Left lung (tissue), 10 donors: ENCODE measurements around the gene TTC31. TPM values are rescaled to one million over a fixed set of nuclear protein-coding genes. Genes with fewer than 3 reads are reported as not detected.

Experiments
- ATAC-seq: fragments of 200-7000 bp; cut with Tn5 transposase; one replicate; pipeline ENCODE4 v1.9.1; 2020; ENCODE audit warnings: moderate library complexity
- DNase-seq, 4 donors: peaks; one replicate each; pipeline ENCODE4 v3.0.0-alpha.2; 2013 to 2020
- H3K27ac ChIP-seq, 2 donors: fragments of 200-600 bp; sonication (generic) in 1 of 2; one replicate each; pipeline versions ENCODE4 v1.5.0 to v1.8.0; 2020 to 2021
- H3K27me3 ChIP-seq, 2 donors: fragments of 200-600 bp; sonication (generic) in 1 of 2; one replicate each; pipeline versions ENCODE4 v1.5.0 to v1.8.0; 2020 to 2021
- H3K36me3 ChIP-seq, 2 donors: fragments of 200-600 bp; sonication (generic) in 1 of 2; one replicate each; pipeline versions ENCODE4 v1.5.0 to v1.8.0; 2020 to 2021
- H3K4me1 ChIP-seq, 2 donors: fragments of 200-600 bp; one replicate each; pipeline ENCODE4 v1.8.0; 2021
- H3K4me3 ChIP-seq, 2 donors: fragments of 200-600 bp; sonication (generic) in 1 of 2; one replicate each; pipeline versions ENCODE4 v1.5.0 to v1.8.0; 2020 to 2021; ENCODE audit warnings: mild to moderate bottlenecking in 1 of 2
- H3K9me3 ChIP-seq, 2 donors: fragments of 200-600 bp; sonication (generic) in 1 of 2; one replicate each; pipeline versions ENCODE4 v1.5.0 to v1.8.0; 2020 to 2021
- intact Hi-C, 2 donors: fragments of 100-400 bp; cut with DNase I; formaldehyde crosslinking; loops; one replicate each; pipeline versions ENCODE4 v1.11.2 to v1.14.2; 2022
- polyA plus RNA-seq, 6 donors: library from polyadenylated mRNA; unstranded; fragments of 120-200 nt; gene quantifications; one replicate each; pipeline ENCODE4 v1.2.1, GENCODE V29; 2013; ENCODE audit not compliant: insufficient read length in 6 of 6
- total RNA-seq, 2 donors: library from RNA; stranded (reverse); fragmentation: NEBNext Ultra II Directional; extraction: Animal tissue kit (Norgen Biotek cat#: 25700); gene quantifications; one replicate each; pipeline ENCODE4 v1.2.1, GENCODE V29; 2021
- TF ChIP-seq, protein P1 (sequence below), 2 donors: fragments of 200-600 bp; sonication (generic) in 1 of 2; IDR thresholded peaks; one replicate each; pipeline versions ENCODE4 v1.5.0 to v1.8.0; 2021; ENCODE audit warnings: antibody characterized with exemption in 2 of 2
- donor health status: DM: no; HTN: yes; CAD: no.
- donor health status: DM: no; HTN: no; CAD: no.

TTC31 gene
- total and polyA plus RNA-seq, 8 donors = 22.1 to 38.4 (median 33.5) TPM

DNA sequence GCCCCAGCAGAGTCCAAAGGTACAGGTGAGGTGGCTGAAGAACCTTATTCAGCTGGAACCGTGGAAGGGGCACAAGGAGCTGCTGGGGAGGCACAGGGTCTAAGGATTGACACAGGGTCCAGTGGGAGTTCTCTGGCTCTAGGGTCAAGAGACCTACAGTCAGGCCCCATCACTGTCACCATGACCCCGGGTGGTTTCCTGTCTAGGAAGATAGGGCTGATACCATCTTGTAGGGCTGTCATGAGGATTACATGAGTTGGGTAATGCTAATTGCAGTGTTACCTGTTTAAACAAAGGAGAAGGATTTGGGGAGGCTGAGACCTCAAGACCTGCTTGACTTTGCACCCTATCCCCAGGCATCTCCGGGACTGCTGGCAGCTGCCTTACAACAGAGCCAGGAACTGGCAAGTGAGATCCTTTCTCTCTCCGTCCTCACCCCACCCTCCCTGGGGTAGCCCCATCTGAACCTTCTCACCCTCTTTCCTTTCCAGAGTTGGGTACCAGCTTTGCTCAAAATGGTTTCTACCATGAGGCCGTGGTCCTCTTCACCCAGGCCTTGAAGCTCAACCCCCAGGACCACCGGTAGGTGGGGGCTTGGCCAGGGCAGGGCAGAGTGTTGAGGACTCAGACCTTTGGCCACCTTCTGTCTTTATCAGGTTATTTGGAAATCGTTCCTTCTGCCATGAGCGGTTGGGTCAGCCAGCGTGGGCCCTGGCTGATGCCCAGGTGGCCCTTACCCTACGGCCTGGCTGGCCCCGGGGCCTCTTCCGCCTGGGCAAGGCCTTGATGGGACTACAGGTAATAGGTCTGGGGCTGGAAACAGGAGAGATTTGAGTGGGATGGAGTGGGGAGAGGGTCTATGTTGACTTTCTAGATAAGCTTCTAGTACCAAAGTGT is 9.0 kb downstream of the TTC31 start:
- Histone ChIP-seq H3K9me3 (no peaks in the 10 kb centered on the region), H3K27ac (no peak overlapping the region), H3K4me3 (no peak overlapping the region), H3K27me3 (peaks cover 0 to 4% of the 10 kb centered on the region in 2 donors), H3K4me1 (no peaks in the 10 kb centered on the region), H3K36me3 (peaks cover 0 to 77% of the 10 kb centered on the region in 2 donors)
- no peak for ATAC-seq
- TF ChIP-seq, protein P1, sequence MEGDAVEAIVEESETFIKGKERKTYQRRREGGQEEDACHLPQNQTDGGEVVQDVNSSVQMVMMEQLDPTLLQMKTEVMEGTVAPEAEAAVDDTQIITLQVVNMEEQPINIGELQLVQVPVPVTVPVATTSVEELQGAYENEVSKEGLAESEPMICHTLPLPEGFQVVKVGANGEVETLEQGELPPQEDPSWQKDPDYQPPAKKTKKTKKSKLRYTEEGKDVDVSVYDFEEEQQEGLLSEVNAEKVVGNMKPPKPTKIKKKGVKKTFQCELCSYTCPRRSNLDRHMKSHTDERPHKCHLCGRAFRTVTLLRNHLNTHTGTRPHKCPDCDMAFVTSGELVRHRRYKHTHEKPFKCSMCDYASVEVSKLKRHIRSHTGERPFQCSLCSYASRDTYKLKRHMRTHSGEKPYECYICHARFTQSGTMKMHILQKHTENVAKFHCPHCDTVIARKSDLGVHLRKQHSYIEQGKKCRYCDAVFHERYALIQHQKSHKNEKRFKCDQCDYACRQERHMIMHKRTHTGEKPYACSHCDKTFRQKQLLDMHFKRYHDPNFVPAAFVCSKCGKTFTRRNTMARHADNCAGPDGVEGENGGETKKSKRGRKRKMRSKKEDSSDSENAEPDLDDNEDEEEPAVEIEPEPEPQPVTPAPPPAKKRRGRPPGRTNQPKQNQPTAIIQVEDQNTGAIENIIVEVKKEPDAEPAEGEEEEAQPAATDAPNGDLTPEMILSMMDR (IDR thresholded peaks at IDR 0.05) = no peak
- DNase-seq = peak in 1 of 4 donors; percentile 38
- intact Hi-C loops = no loop called here

DNA sequence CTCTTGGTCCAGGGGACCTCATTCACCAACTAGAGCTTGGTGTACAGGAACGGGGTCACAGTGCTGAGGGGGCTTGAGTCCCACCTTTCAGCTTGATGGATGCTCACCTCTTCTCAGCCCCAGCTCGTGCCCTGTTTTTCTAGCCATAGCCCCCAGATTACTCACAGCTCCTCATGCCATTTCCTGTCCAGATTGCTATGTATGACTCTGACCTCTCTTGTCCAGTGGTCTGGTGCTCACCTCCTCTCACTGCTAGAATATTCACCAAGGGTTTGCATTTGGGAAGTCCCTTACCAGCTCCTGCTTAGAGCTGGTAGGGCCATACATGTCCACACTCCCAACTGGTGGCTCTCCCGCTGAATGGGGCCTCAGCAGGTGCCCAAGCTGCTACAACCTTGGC is 10.7 kb downstream of the TTC31 start:
- Histone ChIP-seq H3K9me3 (no peaks in the 10 kb centered on the region), H3K27me3 (peaks cover 14 to 20% of the 10 kb centered on the region in 2 donors), H3K4me1 (peaks cover 11 to 13% of the 10 kb centered on the region in 2 donors), H3K4me3 (no peak overlapping the region), H3K27ac (no peak overlapping the region), H3K36me3 (peaks cover 0 to 60% of the 10 kb centered on the region in 2 donors)
- intact Hi-C loops = no loop called here
- TF ChIP-seq, protein P1 (IDR thresholded peaks at IDR 0.05) = no peak
- DNase-seq (peak in 1 of 4 donors; percentile 8), ATAC-seq (no peak)

DNA sequence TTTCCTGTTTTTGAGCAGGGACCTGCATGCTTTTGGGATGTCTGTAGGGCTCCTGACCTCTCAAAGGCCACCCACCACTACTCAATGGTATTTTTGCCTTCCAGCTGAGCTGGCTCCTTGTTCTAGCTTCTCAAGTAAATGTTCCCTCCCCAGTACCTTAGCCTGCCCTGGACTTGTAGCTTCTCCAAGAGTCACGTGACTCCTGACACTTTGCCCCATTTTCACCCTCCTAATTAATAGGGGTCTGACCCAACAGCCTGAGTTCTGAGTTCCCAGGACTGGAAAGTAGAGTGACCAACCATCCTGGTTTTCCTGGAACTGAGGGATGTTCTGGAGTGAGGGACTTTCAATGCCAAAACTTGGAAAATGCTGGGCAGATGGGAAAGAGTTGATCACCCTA is 12.6 kb downstream of the TTC31 start:
- Histone ChIP-seq H3K36me3 (peaks cover 0 to 42% of the 10 kb centered on the region in 2 donors), H3K4me1 (peaks cover 21 to 26% of the 10 kb centered on the region in 2 donors), H3K27me3 (peaks cover 30 to 39% of the 10 kb centered on the region in 2 donors), H3K9me3 (no peaks in the 10 kb centered on the region), H3K4me3 (no peak overlapping the region), H3K27ac (no peak overlapping the region)
- DNase-seq (no peak), ATAC-seq (no peak)
- intact Hi-C loops = no loop called here
- TF ChIP-seq, protein P1 (IDR thresholded peaks at IDR 0.05) = no peak

DNA sequence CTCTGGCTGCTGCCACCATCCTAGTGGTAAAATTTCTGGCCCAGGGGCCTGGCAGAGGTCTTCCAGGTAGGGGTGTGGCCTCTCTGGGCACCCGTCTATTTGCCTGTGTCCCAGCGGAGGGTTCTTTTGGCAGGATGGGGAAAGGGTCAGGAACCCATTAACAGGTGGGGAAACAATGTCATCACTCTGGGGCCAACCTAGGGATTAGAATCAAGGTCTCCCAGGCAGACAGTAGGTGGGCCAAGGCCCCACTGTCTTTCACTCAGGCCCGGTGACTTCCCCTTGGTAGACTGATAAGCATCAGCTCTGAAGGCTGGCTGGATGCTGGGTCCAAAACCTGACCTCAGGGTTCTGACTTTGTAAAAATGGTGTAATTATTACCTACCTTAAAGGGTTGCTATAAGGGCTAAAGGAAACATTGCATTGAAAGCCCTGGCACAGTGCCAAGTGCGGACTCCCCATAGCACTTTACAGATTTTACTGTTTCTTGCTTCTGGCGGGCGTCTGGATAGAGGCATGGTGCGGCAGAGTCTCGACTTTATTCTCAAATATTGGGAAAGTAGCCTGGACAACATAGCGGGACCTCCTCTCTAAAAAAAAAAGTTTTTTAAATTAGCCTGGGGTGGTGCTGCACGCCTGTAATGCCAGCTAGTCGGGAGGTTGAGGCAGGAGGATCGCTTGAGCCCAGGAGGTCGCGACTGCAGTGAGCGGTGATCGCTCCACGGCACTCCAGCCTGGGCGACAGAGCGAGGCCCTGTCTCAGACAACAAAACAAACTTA is 14.3 kb downstream of the TTC31 start:
- Histone ChIP-seq H3K27me3 (peaks cover 30 to 57% of the 10 kb centered on the region in 2 donors), H3K36me3 (peaks cover 0 to 25% of the 10 kb centered on the region in 2 donors), H3K4me3 (peak overlapping the region; percentile 33 to 53), H3K4me1 (peaks cover 21 to 34% of the 10 kb centered on the region in 2 donors), H3K27ac (no peak overlapping the region), H3K9me3 (no peaks in the 10 kb centered on the region)
- ATAC-seq = no peak
- peak in 1 of 4 donors; percentile 21 for DNase-seq
- TF ChIP-seq, protein P1 (IDR thresholded peaks at IDR 0.05) = no peak
- intact Hi-C loops = no loop called here
